ENCODE results near the gene DMAC1.

DNA sequence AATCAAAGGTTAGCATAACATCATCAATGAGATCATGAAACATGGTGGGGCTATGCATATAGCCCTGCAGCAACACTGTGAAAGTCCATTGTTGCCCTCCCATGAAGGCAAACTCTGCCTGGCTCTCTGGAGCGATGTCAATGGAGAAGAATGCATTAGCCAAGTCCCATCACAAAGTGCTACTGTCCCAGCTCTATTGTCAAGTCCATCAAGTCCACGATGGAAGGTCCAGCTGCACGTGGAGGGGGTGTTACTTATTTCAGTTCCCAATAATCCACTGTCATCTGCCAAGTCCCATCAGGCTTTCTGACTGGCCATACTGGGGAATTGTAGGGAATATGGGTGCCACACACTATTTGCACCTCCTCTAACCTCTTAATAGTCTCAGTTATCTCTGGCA is 10.8 kb downstream of the DMAC1 start:
- TF ChIP-seq, protein P1, sequence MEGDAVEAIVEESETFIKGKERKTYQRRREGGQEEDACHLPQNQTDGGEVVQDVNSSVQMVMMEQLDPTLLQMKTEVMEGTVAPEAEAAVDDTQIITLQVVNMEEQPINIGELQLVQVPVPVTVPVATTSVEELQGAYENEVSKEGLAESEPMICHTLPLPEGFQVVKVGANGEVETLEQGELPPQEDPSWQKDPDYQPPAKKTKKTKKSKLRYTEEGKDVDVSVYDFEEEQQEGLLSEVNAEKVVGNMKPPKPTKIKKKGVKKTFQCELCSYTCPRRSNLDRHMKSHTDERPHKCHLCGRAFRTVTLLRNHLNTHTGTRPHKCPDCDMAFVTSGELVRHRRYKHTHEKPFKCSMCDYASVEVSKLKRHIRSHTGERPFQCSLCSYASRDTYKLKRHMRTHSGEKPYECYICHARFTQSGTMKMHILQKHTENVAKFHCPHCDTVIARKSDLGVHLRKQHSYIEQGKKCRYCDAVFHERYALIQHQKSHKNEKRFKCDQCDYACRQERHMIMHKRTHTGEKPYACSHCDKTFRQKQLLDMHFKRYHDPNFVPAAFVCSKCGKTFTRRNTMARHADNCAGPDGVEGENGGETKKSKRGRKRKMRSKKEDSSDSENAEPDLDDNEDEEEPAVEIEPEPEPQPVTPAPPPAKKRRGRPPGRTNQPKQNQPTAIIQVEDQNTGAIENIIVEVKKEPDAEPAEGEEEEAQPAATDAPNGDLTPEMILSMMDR (IDR thresholded peaks at IDR 0.05) = no peak
- TF ChIP-seq POLR2A (IDR thresholded peaks at IDR 0.05) = no peak
